Mesothelial cell of epicardium (in vitro differentiated cells): ENCODE measurements around the gene CYP2U1. TPM values are rescaled to one million over a fixed set of nuclear protein-coding genes. Genes with fewer than 3 reads are reported as not detected.
A peak's percentile ranks its signal among the peaks of the same experiment; 100 is the strongest.

Source experiments
- DNase-seq, 2 experiments: peaks; one replicate each; pipeline ENCODE4 v3.0.0; 2021; ENCODE audit warnings: low spot score in 2 of 2; ENCODE audit not compliant: unreplicated experiment in 2 of 2
- H3K27ac Mint-ChIP-seq: 2 replicates; pipeline ENCODE4 v1.8.0; 2021; ENCODE audit warnings: mixed read lengths
- H3K27me3 Mint-ChIP-seq: 2 replicates; pipeline ENCODE4 v1.8.0; 2021; ENCODE audit warnings: low read depth, mixed read lengths
- H3K36me3 Mint-ChIP-seq: 2 replicates; pipeline ENCODE4 v1.8.0; 2021; ENCODE audit warnings: mixed read lengths
- H3K4me1 Mint-ChIP-seq: 2 replicates; pipeline ENCODE4 v1.8.0; 2021; ENCODE audit warnings: mixed read lengths
- H3K4me3 Mint-ChIP-seq: 2 replicates; pipeline ENCODE4 v1.8.0; 2021; ENCODE audit warnings: mild to moderate bottlenecking, moderate library complexity, mixed read lengths
- H3K9me3 Mint-ChIP-seq: 2 replicates; pipeline ENCODE4 v1.8.0; 2021; ENCODE audit warnings: mixed read lengths
- CTCF ChIP-seq: fragments of 200-600 bp; sonication (generic); IDR thresholded peaks from one replicate; pipeline ENCODE4 v1.5.0; 2021; ENCODE audit warnings: antibody characterized with exemption; ENCODE audit not compliant: unreplicated experiment
- total RNA-seq: library from RNA; stranded (reverse); gene quantifications from 3 replicates; pipeline ENCODE4 v1.2.1, GENCODE V29; 2021

The CYP2U1 gene
- total RNA-seq, 1 donor from 2014 or later = 6.6 TPM

DNA sequence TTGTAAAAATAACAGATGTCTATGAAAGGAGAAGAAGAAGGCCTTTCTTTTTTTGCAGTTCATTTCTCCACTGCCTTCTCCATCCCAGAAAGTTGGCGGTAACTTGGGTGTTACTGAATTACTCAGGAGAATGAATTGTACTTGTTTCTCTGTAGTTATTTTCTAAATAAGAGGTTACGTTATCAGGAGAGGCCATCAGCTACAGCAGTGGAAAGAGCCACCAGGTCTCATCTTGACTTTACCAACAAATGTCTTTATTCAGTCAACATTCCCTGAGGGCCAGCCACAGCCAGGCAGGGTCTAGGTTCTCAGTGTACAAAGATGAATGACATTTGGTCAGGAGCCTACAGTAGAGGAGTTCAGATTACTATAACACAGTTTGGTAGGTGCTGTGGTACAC is 66.4 kb downstream of the CYP2U1 start:
- TF ChIP-seq CTCF = no peak
- Mint-ChIP-seq H3K27ac (peak overlapping the region; percentile 17), H3K27me3 (no peaks in the 10 kb centered on the region), H3K36me3 (peaks cover 29% of the 10 kb centered on the region), H3K9me3 (peaks cover 4% of the 10 kb centered on the region), H3K4me1 (peaks cover 19% of the 10 kb centered on the region), H3K4me3 (no peak overlapping the region)
- no peak for DNase-seq

DNA sequence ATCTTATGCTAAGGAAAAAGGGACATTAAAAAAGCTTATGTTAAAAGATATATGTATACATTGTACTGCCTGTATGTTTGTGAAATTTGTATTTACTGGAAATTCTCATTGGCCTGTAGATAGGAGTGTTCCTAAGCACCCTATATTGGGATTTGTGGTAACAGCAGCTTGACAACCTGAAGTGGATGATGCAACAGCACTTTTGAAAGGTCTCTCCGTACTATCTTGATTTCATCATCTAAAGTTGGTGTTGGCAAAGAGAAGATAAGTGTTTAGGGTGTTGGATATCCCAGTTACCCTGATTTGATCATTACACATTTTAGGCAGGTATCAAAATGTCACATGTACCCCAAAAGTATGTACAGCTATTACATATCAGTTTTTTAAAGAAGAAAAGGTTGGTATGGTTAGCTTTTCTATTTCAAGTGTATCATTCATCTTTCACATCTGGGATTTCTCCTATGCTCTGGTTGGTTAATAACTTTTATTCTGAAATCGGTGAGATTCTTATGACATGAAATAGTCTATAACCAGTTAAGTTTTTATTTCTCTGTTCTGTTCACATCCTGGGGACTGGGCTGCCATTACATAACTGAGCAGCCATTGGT is 68.7 kb downstream of the CYP2U1 start:
- Mint-ChIP-seq H3K9me3 (peaks cover 5% of the 10 kb centered on the region), H3K36me3 (peaks cover 33% of the 10 kb centered on the region), H3K4me1 (peaks cover 8% of the 10 kb centered on the region), H3K4me3 (no peak overlapping the region), H3K27me3 (no peaks in the 10 kb centered on the region), H3K27ac (no peak overlapping the region)
- TF ChIP-seq CTCF = no peak
- no peak for DNase-seq

- no peak for TF ChIP-seq CTCF
- H3K4me1 Mint-ChIP-seq = peaks cover 8% of the 10 kb centered on the region
- H3K36me3 Mint-ChIP-seq = peaks cover 33% of the 10 kb centered on the region
- DNase-seq = no peak
- no peak overlapping the region for H3K4me3 Mint-ChIP-seq
- no peaks in the 10 kb centered on the region for H3K27me3 Mint-ChIP-seq
- H3K27ac Mint-ChIP-seq = no peak overlapping the region
- peaks cover 5% of the 10 kb centered on the region for H3K9me3 Mint-ChIP-seq
Observed at GRCh38 chr4:108001540-108002135, 70.3 kb downstream of the CYP2U1 start.

Other genes starting within 250 kb of the CYP2U1 start
- 76.1 to 81.5 TPM (median 78.5 TPM) in 3 replicates for gene PAPSS1, start 211.3 kb upstream of the CYP2U1 start, total RNA-seq
- gene SGMS2, start 106.6 kb upstream of the CYP2U1 start, total RNA-seq = 7.5 to 9.8 TPM (median 9.2 TPM) in 3 replicates
- gene HADH, start 58.3 kb downstream of the CYP2U1 start, total RNA-seq = 48.8 to 51.9 TPM (median 50.7 TPM) in 3 replicates
- 72.4 to 76.8 TPM (median 76.6 TPM) in 3 replicates for gene LEF1, start 237.4 kb downstream of the CYP2U1 start, total RNA-seq